HG03060 (cell line): ENCODE results near the gene PNPO.
"Not testable (repeated sequence)": the region's sequence is repeated elsewhere in the genome, so short reads cannot be mapped to it uniquely, and the experiment has no call there.

Source experiments
- ATAC-seq: cut with Tn5 transposase; IDR thresholded peaks from one replicate; pipeline ENCODE4 v1.9.1; 2021; ENCODE audit warnings: low read depth, moderate number of reproducible peaks; ENCODE audit not compliant: unreplicated experiment

The PNPO gene

GRCh38 chr17:47917581-47917980 lies 23.8 kb upstream of the PNPO start:
- no peak for ATAC-seq

GRCh38 chr17:47918006-47918405 lies 23.4 kb upstream of the PNPO start:
- no peak for ATAC-seq

- ATAC-seq = no peak
These were observed 22.4 kb upstream of the PNPO start for GRCh38 chr17:47918991-47919390.

GRCh38 chr17:47919889-47920288 lies 21.5 kb upstream of the PNPO start:
- not testable (repeated sequence) for ATAC-seq

- ATAC-seq = no peak
These were observed 16.3 kb upstream of the PNPO start for GRCh38 chr17:47924785-47925677.

- no peak for ATAC-seq
These were observed 15.7 kb upstream of the PNPO start for GRCh38 chr17:47925678-47925988.

GRCh38 chr17:47927821-47928400 lies 13.5 kb upstream of the PNPO start:
- no peak for ATAC-seq

GRCh38 chr17:47928415-47928814 lies 13.0 kb upstream of the PNPO start:
- ATAC-seq = no peak

- no peak for ATAC-seq
These were observed 12.0 kb upstream of the PNPO start for GRCh38 chr17:47929218-47930000.

- ATAC-seq = no peak
These were observed 9.5 kb upstream of the PNPO start for GRCh38 chr17:47931848-47932247.

GRCh38 chr17:47934856-47935255 lies 6.5 kb upstream of the PNPO start:
- ATAC-seq = no peak

- not testable (repeated sequence) for ATAC-seq
These were observed 5.9 kb upstream of the PNPO start for GRCh38 chr17:47935468-47935867.

- no peak for ATAC-seq
These were observed 5.4 kb upstream of the PNPO start for GRCh38 chr17:47935961-47936360.

- no peak for ATAC-seq
These were observed 3.4 kb upstream of the PNPO start for GRCh38 chr17:47937941-47938340.

GRCh38 chr17:47942096-47942510 lies 732 bp downstream of the PNPO start:
- no peak for ATAC-seq

GRCh38 chr17:47942568-47942967 lies 1.2 kb downstream of the PNPO start:
- no peak for ATAC-seq

- ATAC-seq = no peak
These were observed 3.7 kb downstream of the PNPO start for GRCh38 chr17:47945080-47945479.

GRCh38 chr17:47945529-47946508 lies 4.4 kb downstream of the PNPO start:
- ATAC-seq = no peak

- ATAC-seq = no peak
These were observed 5.1 kb downstream of the PNPO start for GRCh38 chr17:47946516-47946915.

- no peak for ATAC-seq
These were observed 5.6 kb downstream of the PNPO start for GRCh38 chr17:47946929-47947397.
